GM19193 (cell line): ENCODE measurements around the gene ASAP3.

Source experiments
- POLR2A ChIP-seq: IDR thresholded peaks from 4 replicates; pipeline ENCODE4 v1.6.1; 2011; ENCODE audit not compliant: insufficient read depth, insufficient read length; ENCODE audit errors: extremely low read depth

Gene ASAP3

DNA sequence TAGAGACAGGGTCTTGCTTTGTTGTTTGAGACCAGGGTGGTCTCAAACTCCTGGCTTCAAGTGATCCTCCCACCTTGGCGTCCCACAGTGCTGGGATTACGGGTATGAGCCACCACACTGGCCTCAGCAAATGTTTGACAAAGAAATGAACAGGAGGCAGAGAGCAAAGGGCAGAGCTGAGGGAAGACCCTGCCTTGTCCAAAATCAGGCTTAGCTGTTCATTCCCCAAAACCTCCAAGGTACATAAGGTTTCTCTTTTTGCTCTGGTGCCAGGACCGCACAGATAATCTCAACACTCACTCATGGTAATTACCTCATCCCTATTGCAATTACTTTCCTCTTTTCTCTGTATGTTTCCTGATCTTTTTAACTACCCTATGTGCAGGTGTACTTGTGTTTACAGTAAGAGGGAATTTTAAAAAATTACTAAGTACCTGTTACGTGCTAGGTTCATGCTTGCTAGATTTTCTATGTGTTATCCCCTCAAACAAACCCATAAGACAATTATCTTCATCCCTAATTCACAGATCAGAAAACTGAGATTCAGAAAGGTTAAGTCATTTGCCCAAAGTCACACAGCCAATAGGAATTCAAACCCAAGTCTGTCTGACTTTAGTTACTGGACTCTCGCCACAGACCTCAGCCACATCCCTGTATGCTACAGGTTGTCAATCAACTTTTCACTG is 11.5 kb downstream of the ASAP3 start:
- TF ChIP-seq POLR2A: no peak

- TF ChIP-seq POLR2A: no peak
Observed at GRCh38 chr1:23471473-23472075, 12.4 kb downstream of the ASAP3 start.

DNA sequence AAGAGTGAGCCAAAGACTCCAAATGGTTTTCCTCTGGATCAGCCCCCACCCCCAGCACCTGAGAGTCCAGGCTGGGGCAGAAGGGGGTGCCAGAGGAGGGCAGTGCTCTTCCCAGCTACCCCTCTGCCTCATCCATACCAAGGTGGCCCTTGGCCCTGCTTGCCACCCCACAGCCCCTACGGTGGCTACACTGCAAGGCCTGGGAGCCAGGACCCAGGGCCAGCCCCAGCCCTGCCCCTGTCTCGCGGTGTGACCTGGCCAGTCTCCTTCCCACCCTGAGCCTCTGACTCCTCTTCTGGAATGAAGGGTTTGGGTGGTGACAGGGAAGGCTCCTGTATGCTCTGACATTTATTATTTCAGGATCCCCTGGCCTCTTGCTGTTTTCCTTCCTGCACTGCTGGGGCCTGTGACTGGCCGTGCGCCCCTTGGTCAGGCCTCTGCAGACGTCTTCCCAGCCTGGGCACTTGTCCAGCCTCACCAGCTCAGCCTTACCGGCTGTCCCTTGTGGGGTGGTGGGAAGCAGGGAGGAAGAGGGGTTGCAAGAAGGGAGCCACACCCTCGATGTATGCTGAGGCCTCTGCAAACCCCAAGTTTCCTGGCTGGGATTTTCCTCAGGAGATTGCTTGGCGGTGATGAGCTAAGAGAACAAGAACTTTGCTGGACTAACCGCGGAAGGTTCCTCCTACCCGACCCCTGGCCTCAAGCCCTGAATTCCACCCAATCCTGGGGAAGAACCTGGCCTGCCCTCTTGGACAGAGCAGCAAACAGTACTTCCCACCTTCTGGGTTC is 13.5 kb downstream of the ASAP3 start:
- no peak for TF ChIP-seq POLR2A

- no peak for TF ChIP-seq POLR2A
Observed at GRCh38 chr1:23469372-23469982, 14.5 kb downstream of the ASAP3 start.

DNA sequence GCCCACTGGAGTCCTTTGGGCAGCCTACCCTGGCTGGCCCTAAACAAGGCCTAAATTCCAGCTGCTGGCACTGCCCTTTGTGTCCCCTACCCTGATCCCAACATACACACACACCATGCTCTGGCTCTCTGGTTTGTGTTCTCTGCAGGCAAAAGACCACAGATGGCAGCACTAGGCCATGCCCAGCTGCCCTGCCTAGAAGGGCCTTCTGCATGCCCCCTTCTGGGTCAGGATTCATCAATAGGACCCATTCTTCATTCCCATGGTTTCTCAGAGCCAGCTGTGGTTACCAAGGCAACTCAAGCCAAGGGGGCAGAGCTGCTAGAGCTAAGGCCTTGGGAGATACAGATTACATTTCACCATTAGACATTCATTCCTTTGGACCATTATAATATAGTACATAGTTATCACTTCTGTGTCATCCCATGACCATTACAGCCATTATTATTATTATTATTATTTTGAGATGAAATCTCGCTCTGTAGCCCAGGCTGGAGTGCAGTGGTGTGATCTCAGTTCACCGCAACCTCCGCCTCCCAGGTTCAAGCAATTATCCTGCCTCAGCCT is 17.5 kb downstream of the ASAP3 start:
- TF ChIP-seq POLR2A: no peak

DNA sequence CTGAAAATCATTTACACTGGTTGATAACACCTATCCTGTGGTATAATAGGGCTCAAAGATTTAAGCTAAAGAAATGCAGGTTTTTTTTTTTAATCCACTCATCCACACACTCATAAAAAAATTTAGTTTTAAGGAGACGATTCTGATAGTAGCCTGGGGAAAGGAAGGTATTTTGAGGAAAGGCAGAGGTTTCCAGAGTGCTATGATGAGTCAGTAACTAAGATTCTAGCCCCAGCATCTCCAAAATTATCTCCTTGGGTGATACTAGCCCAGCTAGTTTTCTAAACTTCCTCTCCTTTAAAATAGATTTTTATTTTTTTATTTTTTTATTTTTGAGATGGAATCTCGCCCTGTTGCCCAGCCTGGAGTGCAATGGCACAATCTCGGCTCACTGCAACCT is 20.7 kb downstream of the ASAP3 start:
- TF ChIP-seq POLR2A: no peak

GRCh38 chr1:23462766-23463165 is 21.2 kb downstream of the ASAP3 start:
- TF ChIP-seq POLR2A: no peak

DNA sequence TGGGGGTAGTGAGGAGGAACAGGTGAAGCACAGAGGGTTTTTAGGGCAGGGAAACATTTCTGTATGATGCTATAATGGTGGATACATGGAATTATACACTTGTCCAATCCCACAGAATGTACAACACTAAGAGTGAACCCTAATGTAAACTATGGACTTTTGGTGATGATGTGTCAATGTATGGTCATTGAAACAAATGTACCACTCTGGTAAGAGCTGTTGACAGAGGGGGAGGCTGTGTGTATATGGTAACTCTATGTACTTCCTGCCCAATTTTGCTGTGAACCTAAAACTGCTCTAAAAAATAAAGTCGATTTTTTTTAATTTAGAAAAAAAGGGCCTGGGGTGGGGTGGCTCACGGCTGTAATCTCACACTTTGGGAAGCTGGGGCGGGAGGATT is 22.9 kb downstream of the ASAP3 start:
- no peak for TF ChIP-seq POLR2A

GRCh38 chr1:23460519-23460918 is 23.5 kb downstream of the ASAP3 start:
- TF ChIP-seq POLR2A: no peak

- no peak for TF ChIP-seq POLR2A
Observed at GRCh38 chr1:23459338-23459757, 24.6 kb downstream of the ASAP3 start.

GRCh38 chr1:23456226-23456625 is 27.8 kb downstream of the ASAP3 start:
- TF ChIP-seq POLR2A: no peak

- no peak for TF ChIP-seq POLR2A
Observed at GRCh38 chr1:23453455-23454000, 30.5 kb downstream of the ASAP3 start.

DNA sequence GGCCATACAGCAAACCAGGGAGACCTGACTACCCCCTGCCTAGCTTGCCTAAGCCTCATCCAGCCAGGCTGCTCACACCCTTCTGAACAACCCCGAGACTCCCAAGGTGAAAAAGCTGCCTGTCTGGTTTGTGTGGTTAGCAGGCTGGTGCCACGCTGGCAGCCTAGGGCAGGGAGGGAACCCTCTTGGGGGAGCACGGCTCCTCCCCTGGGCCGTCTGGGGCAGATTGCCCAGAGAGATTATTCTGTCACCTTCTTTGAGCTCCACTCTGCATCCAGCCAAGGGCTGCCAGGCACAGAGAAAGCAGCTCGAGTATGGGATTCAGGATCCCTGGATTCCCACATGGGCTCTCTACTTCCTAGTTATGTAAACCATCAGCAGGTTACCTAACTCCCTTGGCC is 32.0 kb downstream of the ASAP3 start:
- TF ChIP-seq POLR2A: no peak

GRCh38 chr1:23451441-23451840 is 32.5 kb downstream of the ASAP3 start:
- TF ChIP-seq POLR2A: no peak

GRCh38 chr1:23450894-23451293 is 33.1 kb downstream of the ASAP3 start:
- no peak for TF ChIP-seq POLR2A

DNA sequence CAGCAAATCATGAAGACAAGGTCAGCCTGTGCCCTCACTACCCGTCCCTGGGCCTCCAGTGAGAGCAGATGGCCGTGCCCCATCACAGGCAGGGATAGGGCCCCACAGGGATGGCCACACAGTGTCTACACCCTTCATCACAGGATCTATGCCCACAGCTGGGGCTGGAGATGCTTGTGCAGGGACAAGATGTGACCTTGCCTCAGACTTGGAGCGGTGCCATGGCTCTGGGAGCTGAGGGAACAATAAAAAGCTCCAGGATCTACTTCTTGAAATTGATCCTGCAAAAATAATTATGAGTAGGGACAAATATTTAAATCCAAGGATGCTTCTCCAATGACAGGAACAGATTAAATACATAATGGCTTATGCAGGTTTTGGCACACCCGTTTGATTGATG is 34.0 kb downstream of the ASAP3 start:
- TF ChIP-seq POLR2A: no peak

GRCh38 chr1:23449306-23449705 is 34.7 kb downstream of the ASAP3 start:
- no peak for TF ChIP-seq POLR2A
